Amniotic stem cell (primary cell): Measurements from ENCODE around the gene MIB2.
"Not testable (repeated sequence)": the region's sequence is repeated elsewhere in the genome, so short reads cannot be mapped to it uniquely, and the experiment has no call there.

Experiments used
- DNase-seq: peaks from one replicate; lab custom pipeline; 2025; lab: John Stamatoyannopoulos, UW

Gene MIB2

GRCh38 chr1:1615256-1616044 lies at the start of gene MIB2:
Gene MIB2 (plus strand): TSS chr1:1615500. CDS start chr1:1623453, 7,953 bp downstream.
- DNase-seq = peak; percentile 79

DNA sequence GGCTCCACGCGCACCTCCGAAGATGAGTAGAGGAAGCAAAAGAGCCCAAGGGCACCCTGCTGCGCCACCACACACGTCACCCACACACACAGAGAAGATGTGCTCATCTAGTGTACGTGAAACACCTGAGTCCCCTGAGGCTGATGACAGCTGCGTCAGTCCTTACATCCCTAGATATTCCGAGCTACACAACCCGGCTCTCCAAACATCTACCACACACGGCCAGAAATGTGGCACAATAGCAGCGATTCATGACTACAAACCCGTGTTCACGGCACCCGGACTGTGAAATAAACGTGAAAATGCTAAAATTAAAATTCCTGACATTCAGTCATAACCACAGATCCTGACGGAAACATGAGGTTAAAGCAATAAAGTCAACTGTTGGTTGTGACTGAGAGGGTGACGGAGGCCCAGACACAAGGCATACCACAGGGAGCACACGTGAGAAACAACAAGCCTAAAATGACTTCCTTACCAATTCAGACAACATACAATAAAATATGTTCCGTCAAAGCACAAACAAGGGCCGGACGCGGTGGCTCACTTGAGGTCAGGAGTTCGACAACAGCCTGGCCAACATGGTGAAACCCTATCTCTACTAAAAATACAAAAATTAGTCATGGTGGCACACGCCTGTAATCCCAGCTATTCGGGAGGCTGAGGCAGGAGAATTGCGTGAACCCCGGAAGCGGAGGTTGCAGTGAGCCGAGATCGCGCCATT lies 48.0 kb upstream of the MIB2 start:
- DNase-seq = no peak

- DNase-seq = no peak
These were observed 47.4 kb upstream of the MIB2 start for GRCh38 chr1:1567891-1568291.

- DNase-seq = no peak
These were observed 46.0 kb upstream of the MIB2 start for GRCh38 chr1:1569341-1569740.

- DNase-seq = peak; percentile 61
These were observed 41.2 kb upstream of the MIB2 start for GRCh38 chr1:1573843-1574720.

DNA sequence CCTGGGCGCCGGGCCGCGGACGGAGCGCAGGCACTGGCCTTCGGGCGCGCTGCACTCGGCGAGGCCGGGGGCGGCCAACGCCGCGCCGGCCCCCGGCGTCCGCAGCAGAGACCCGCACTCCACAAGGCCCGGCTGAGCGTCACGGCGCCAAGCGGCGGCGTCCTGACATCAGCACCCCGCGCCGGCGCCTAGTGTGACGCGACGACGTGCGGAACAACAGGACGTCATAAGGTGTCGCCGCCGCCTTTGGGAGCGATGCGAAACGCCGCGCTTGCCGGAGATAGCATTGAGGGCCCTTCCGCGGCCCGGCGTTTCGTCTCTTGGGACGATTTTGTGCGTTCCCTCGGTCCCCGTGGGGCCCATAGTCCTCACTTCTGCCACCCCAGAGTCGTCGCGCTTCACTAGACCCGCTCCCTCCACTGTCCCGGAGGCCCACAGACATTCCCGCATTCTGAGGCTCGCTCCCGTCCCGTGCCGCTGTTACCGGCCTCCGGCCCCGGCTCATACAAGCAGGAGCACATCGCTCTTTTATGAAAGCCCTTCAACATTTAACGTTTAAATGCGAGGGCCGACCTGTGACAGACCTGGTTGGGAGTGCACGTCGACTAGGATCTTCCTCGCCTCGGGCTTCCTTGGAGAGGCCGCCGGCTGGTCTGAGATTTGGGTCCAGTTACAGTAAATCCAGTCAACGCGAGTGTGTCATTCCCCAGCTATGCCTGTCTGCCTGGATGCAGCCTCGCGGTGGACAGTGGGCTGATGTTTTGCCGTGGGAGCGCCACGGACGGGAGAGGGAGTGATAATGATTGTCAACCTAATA lies 40.4 kb upstream of the MIB2 start, which contains the start of gene SSU72:
TSS of gene SSU72 (minus strand) at position 143 of the 817 bp plus-strand sequence. CDS start 306 bp downstream, outside the sequence.
- DNase-seq = peak; percentile 86

DNA sequence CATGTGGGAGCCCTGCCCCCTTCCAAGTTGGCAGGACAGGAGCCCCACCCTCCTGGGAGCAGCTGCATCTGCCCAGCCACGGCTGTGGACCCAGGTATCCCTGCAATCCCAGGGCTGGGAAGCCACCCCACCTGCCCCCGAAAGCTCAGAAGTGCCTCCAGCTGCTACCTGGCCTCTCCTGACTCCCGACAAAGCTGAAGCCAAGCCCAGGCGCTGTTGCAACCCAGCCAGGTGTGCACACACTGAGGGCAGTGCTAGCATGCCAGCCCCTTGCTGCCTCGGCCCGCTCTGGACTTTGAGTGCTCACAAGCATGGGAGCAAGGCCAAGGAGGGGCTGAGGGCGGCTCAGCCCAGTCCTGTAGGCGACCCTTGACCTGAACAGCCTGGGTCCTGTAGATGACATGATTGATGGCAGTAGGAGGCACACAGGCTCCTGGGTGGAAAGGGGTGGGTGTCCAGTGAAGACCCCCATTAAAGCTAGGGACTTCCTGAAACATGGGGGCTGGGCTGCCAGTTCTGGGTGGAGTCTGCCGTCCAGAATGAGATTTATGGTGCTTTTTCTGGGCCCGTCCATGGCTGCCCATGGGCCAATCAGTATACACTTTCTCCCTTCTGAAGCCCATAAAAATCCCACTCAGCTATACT lies 37.8 kb upstream of the MIB2 start:
- DNase-seq = no peak

DNA sequence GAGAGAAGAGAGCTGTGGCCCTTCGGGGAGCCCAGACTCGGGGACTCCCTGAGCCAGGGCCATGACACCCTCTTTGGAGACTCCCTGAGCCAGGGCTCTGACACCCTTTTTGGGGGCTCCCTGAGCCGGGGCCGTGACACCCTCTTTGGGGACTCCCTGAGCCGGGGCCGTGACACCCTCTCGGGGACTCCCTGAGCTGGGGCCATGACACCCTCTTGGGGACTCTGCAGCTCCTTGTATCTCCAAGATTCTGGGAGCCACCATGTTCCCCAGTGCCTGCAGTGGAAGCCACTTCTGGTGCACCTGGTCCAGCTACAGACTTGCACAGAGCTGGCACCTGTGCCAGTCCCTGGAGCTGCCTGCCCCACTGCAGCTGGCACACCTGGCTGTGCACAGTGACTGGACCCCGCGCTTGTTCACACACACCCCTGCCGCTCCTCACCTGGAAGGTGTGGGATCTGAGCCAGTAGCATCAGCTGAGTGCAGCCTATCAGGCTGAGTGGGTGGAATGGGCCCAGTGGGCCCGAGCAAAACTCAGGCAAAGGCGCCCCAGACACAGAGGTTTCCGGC lies 36.8 kb upstream of the MIB2 start:
- DNase-seq = no peak

DNA sequence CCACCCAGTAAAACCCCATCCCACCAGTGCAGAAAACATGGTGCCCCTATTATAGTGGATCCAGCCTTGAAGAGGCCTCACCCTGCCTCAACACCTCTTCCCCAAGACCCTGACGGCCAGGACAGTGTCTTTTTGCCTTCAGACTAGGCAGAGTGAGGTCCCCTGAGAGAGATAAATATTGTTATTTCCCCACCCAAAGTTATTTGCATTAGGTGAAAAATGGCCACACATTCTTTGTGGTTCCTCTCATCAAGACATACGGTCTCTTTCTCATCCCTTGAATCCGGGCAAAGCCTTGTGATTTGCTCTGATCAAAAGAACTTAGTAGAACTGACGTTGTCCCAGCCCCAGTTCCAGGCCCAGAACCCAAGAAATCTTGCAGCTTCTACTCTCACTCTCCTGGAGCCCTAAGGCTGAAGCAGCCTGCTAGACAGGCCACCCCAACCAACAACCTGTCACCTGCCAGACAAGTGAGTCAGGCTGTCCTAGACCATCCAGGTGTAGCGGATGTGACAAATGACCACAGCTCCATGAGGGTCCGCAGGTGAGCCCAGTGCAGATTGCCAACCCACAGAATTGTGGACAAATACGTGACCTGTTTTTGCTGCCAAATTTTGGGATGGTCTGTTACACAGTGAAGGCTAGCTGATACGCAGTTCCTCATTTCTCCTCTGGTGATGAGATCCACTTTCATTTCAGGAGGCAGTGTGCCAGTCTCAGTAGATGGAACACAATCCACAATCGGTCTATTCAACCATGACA lies 32.5 kb upstream of the MIB2 start:
- no peak for DNase-seq

DNA sequence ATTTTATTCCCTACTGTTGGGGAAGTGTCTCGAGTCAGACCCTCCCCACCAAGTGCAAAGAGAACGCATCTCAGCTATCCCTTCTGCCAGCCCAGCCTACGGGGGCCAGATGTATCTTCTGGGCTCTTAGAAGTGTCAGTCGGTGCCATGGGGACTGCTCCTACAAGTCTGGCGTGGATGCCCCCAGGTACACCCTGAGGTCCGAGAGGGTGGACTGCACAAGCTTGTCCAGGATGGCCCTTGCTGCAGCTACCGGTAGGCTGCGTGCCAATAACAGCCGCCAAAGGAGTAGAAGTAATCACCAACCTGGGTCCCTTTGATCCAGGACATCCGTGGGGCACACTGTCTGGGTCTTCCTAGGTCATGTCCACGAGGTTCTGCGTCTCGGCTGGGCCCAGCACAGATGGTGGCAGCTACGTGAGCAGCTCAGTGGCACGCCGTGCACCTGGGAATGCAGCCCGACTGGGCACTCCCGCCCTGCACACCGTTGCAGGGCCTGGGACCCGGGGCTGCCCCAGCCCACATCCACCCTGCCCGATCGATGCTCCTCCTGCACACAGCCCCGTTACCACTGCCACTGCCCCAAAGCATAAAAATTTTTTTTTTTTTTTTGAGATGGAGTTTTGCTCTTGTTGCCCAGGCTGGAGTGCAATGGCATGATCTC lies 31.8 kb upstream of the MIB2 start:
- no peak for DNase-seq

DNA sequence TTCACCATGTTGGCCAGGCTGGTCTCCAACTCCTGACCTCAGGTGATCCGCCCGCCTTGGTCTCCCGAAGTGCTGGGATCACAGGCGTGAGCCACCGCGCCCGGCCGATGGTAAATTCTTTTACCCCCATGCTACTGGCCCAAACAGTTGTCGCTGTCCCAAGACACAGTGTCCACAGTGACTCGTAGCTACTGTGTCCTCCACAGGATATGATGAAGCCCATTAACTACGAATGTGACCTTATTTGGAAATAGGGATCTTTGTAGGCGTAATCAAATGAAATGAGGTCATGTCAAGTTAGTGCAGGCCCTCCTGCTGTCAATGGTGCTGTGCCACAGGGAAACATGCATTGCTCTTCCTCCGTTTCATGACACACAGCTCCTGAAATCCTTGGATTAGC lies 23.8 kb upstream of the MIB2 start:
- DNase-seq = no peak

- no peak for DNase-seq
These were observed 21.3 kb upstream of the MIB2 start for GRCh38 chr1:1593834-1594601.

- no peak for DNase-seq
These were observed 20.6 kb upstream of the MIB2 start for GRCh38 chr1:1594602-1595260.

DNA sequence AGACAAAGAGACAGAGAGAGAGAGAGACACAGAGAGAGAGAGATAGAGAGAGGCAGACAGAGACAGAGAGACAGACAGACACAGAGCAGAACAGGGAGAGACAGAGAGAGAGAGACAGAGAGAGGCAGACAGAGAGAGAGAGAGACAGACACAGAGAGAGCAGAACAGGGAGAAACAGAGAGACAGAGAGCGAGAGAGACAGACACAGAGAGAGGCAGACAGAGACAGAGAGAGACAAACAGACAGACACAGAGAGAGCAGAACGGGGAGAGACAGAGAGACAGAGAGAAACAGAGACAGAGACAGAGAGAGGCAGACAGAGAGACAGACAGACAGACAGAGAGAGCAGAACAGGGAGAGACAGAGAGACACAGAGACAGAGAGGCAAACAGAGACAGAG lies 20.0 kb upstream of the MIB2 start:
- DNase-seq = not testable (repeated sequence)

GRCh38 chr1:1596493-1597274 lies 18.6 kb upstream of the MIB2 start:
- no peak for DNase-seq

DNA sequence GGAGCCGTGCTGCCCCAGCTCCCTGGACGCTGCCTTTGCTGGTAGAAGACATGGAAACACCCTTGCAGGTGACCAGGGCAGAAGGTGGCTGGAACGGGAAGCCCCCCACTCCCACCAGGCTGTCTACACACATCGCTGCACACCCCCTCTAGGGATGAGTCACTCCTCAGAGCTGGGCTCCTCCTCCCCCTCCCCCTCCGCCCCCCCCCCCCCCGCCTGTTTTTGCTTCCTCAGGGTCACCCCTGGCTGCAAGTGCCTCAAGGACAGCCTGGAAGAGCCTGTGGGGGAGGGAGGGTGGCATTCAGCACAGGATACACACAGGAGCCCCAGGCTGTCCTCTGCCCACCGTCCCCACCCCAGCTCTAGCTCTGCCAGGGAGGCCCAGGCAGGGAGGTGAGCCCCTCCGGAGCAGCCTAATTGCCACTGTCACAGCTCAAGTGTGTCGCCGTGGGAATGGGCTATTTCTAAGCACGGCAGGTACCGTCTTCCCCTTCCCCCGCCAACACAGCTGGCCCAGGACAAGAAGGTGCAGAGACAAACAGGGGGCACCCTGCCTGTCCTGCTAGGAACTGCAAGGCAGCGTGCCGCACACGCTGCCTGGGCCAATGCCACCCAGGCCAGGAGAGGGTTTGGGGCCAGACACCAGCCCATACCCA lies 17.9 kb upstream of the MIB2 start:
- DNase-seq = no peak
